Naive thymus-derived CD4-positive, alpha-beta T cell (primary cell): Measurements from ENCODE around the gene AKAP13. TPM values are rescaled to one million over a fixed set of nuclear protein-coding genes. Genes with fewer than 3 reads are reported as not detected.

Experiments
- ATAC-seq: fragments of 150-1000 bp; cut with Tn5 transposase; 2 replicates; pipeline ENCODE4 v1.10.0; 2021; ENCODE audit warnings: mild to moderate bottlenecking, moderate library complexity
- CTCF ChIA-PET: fragments of 350-600 bp; sonication (Branson Sonifier 250); formaldehyde crosslinking; loops from one replicate; lab custom pipeline; 2021; ENCODE audit warnings: antibody characterized with exemption; lab: Charles Lee
- POLR2A ChIA-PET: fragments of 350-600 bp; sonication (Branson Sonifier 250); formaldehyde crosslinking; loops from one replicate; lab custom pipeline; 2021; ENCODE audit warnings: antibody characterized with exemption, inconsistent platforms; lab: Charles Lee
- DNase-seq, 9 donors: peaks; one replicate each; pipeline versions ENCODE4 v3.0.0 to v3.0.0-alpha.2; 2020 to 2022; ENCODE audit warnings: mixed read lengths in 1 of 9
- H3K27ac ChIP-seq: one replicate; pipeline ENCODE4 v1.7.0; 2013; ENCODE audit warnings: mild to moderate bottlenecking, low read depth, low read length, moderate library complexity
- H3K27me3 ChIP-seq, 2 donors: one replicate each; pipeline ENCODE4 v1.7.0; 2013; ENCODE audit warnings: low read length in 2 of 2, mild to moderate bottlenecking in 2 of 2, moderate library complexity in 2 of 2; ENCODE audit not compliant: control insufficient read depth in 2 of 2, insufficient read depth in 2 of 2
- H3K36me3 ChIP-seq, 3 experiments: 1 replicate in 2 of 3; 2 replicates in 1 of 3; pipeline ENCODE4 v1.7.0; 2013; ENCODE audit warnings: low read length in 3 of 3, mild to moderate bottlenecking in 3 of 3, moderate library complexity in 1 of 3; ENCODE audit not compliant: insufficient read depth in 3 of 3, control insufficient read depth in 2 of 3
- H3K4me1 ChIP-seq, 2 donors: one replicate each; pipeline ENCODE4 v1.7.0; 2013; ENCODE audit warnings: low read length in 2 of 2, mild to moderate bottlenecking in 2 of 2, moderate library complexity in 1 of 2; ENCODE audit not compliant: control insufficient read depth in 2 of 2, insufficient read depth in 2 of 2
- H3K4me3 ChIP-seq: 2 replicates; pipeline ENCODE4 v1.7.0; 2013; ENCODE audit warnings: mild to moderate bottlenecking, low read length
- H3K9me3 ChIP-seq, 3 experiments: 1 replicate in 2 of 3; 2 replicates in 1 of 3; pipeline ENCODE4 v1.7.0; 2013; ENCODE audit warnings: low read length in 3 of 3; ENCODE audit not compliant: control insufficient read depth in 2 of 3
- H3K27ac Mint-ChIP-seq, 9 donors: one replicate each; pipeline ENCODE4 v1.8.0; 2020 to 2022; ENCODE audit warnings: mixed read lengths in 9 of 9, mild to moderate bottlenecking in 8 of 9, moderate library complexity in 5 of 9, inconsistent platforms in 2 of 9
- H3K27me3 Mint-ChIP-seq, 5 donors: one replicate each; pipeline ENCODE4 v1.8.0; 2021 to 2022; ENCODE audit warnings: mixed read lengths in 5 of 5, mild to moderate bottlenecking in 1 of 5
- H3K36me3 Mint-ChIP-seq, 5 donors: one replicate each; pipeline ENCODE4 v1.8.0; 2020 to 2022; ENCODE audit warnings: mixed read lengths in 5 of 5, mild to moderate bottlenecking in 3 of 5, inconsistent platforms in 1 of 5
- H3K4me1 Mint-ChIP-seq, 7 donors: one replicate each; pipeline ENCODE4 v1.8.0; 2020 to 2022; ENCODE audit warnings: mixed read lengths in 7 of 7, mild to moderate bottlenecking in 3 of 7, inconsistent platforms in 1 of 7
- H3K4me3 Mint-ChIP-seq, 10 donors: one replicate each; pipeline ENCODE4 v1.8.0; 2020 to 2022; ENCODE audit warnings: mild to moderate bottlenecking in 10 of 10, mixed read lengths in 10 of 10, moderate library complexity in 6 of 10, inconsistent platforms in 2 of 10
- H3K9me3 Mint-ChIP-seq, 11 donors: one replicate each; pipeline ENCODE4 v1.8.0; 2020 to 2022; ENCODE audit warnings: mixed read lengths in 11 of 11, mild to moderate bottlenecking in 4 of 11, inconsistent platforms in 1 of 11, moderate library complexity in 1 of 11
- intact Hi-C, 2 donors: fragments of 100-400 bp; cut with micrococcal nuclease; formaldehyde crosslinking; loops; one replicate each; pipeline ENCODE4 v1.15.1; 2023
- polyA plus RNA-seq, 2 donors: library from polyadenylated mRNA; unstranded; fragments of 300-500 nt; fragmentation: Illumina TruSeq; gene quantifications; one replicate each; pipeline ENCODE4 v1.2.3, GENCODE V29; 2021
- total RNA-seq, 6 experiments: library from RNA in 5 of 6; stranded (reverse) in 5 of 6; gene quantifications; 1 replicate in 5 of 6; 2 replicates in 1 of 6; pipeline ENCODE4 v1.2.3 and lab custom pipeline; 2021 to 2026

Gene AKAP13
- total and polyA plus RNA-seq, 7 experiments from 2014 or later = 108 to 400 (median 231) TPM

GRCh38 chr15:85493260-85493659 is 112.9 kb downstream of the AKAP13 start:
- POLR2A ChIA-PET = no interaction called here
- ATAC-seq = no peak

GRCh38 chr15:85494048-85494777 is 113.8 kb downstream of the AKAP13 start:
- ChIA-PET POLR2A (no interaction called here), CTCF (no interaction called here)
- Mint-ChIP-seq H3K27ac (peak overlapping the region in 4 of 9 donors; percentile 1 to 64 (median 28)), H3K4me3 (peak overlapping the region in 2 of 10 donors; percentile 16 to 19), H3K27me3 (no peaks in the 10 kb centered on the region), H3K4me1 (peaks cover 36 to 91% (median 79%) of the 10 kb centered on the region in 7 donors), H3K9me3 (no peaks in the 10 kb centered on the region), H3K36me3 (peaks cover 0 to 5% (median 0%) of the 10 kb centered on the region in 5 donors)
- Histone ChIP-seq H3K9me3 (no peaks in the 10 kb centered on the region), H3K27ac (no peak overlapping the region), H3K4me1 (peaks cover 9 to 18% of the 10 kb centered on the region in 2 donors), H3K36me3 (no peaks in the 10 kb centered on the region), H3K4me3 (no peak overlapping the region), H3K27me3 (no peaks in the 10 kb centered on the region)
- intact Hi-C loops = no loop called here
- peak; percentile 74 for ATAC-seq
- peak in 2 of 9 donors; percentile 13 to 35 for DNase-seq

More at GRCh38 chr15:85493260-85493659, 112.9 kb downstream of the AKAP13 start:
- H3K36me3 ChIP-seq = no peaks in the 10 kb centered on the region
- Mint-ChIP-seq H3K27me3 (no peaks in the 10 kb centered on the region), H3K9me3 (no peaks in the 10 kb centered on the region), H3K4me3 (no peak overlapping the region), H3K27ac (no peak overlapping the region), H3K36me3 (peaks cover 0 to 9% (median 2%) of the 10 kb centered on the region in 5 donors), H3K4me1 (peaks cover 35 to 91% (median 79%) of the 10 kb centered on the region in 7 donors)
- DNase-seq = no peak
- intact Hi-C loops = no loop called here
- H3K9me3 ChIP-seq = no peaks in the 10 kb centered on the region
- CTCF ChIA-PET = no interaction called here
- no peaks in the 10 kb centered on the region for H3K27me3 ChIP-seq
- H3K4me3 ChIP-seq = no peak overlapping the region
- H3K27ac ChIP-seq = no peak overlapping the region
- peaks cover 13 to 17% of the 10 kb centered on the region in 2 donors for H3K4me1 ChIP-seq

- Histone ChIP-seq H3K4me3 (no peak overlapping the region), H3K27ac (no peak overlapping the region), H3K36me3 (no peaks in the 10 kb centered on the region), H3K4me1 (peaks cover 4 to 22% of the 10 kb centered on the region in 2 donors), H3K27me3 (no peaks in the 10 kb centered on the region), H3K9me3 (no peaks in the 10 kb centered on the region)
- ChIA-PET CTCF (no interaction called here), POLR2A (no interaction called here)
- H3K27ac Mint-ChIP-seq = peak overlapping the region in 1 of 9 donors; percentile 1
- peaks cover 38 to 91% (median 79%) of the 10 kb centered on the region in 7 donors for H3K4me1 Mint-ChIP-seq
- intact Hi-C loops = no loop called here
- H3K36me3 Mint-ChIP-seq = peaks cover 0 to 3% (median 0%) of the 10 kb centered on the region in 5 donors
- ATAC-seq = no peak
- no peak for DNase-seq
- H3K4me3 Mint-ChIP-seq = no peak overlapping the region
- no peaks in the 10 kb centered on the region for H3K27me3 Mint-ChIP-seq
- H3K9me3 Mint-ChIP-seq = no peaks in the 10 kb centered on the region
Observed at GRCh38 chr15:85495096-85495495, 114.7 kb downstream of the AKAP13 start.

- Mint-ChIP-seq H3K27ac (no peak overlapping the region), H3K9me3 (no peaks in the 10 kb centered on the region), H3K4me3 (no peak overlapping the region), H3K4me1 (peaks cover 37 to 91% (median 79%) of the 10 kb centered on the region in 7 donors), H3K36me3 (peaks cover 0 to 3% (median 0%) of the 10 kb centered on the region in 5 donors), H3K27me3 (no peaks in the 10 kb centered on the region)
- Histone ChIP-seq H3K27me3 (no peaks in the 10 kb centered on the region), H3K36me3 (no peaks in the 10 kb centered on the region), H3K4me1 (peaks cover 5 to 22% of the 10 kb centered on the region in 2 donors), H3K4me3 (no peak overlapping the region), H3K9me3 (no peaks in the 10 kb centered on the region), H3K27ac (no peak overlapping the region)
- ChIA-PET CTCF (no interaction called here), POLR2A (no interaction called here)
- DNase-seq (no peak), ATAC-seq (no peak)
- intact Hi-C loops = no loop called here
Observed at GRCh38 chr15:85495544-85495943, 115.1 kb downstream of the AKAP13 start.

GRCh38 chr15:85496151-85496550 is 115.7 kb downstream of the AKAP13 start:
- H3K4me3 Mint-ChIP-seq = no peak overlapping the region
- peaks cover 0 to 3% (median 0%) of the 10 kb centered on the region in 5 donors for H3K36me3 Mint-ChIP-seq
- peak overlapping the region in 1 of 9 donors; percentile 17 for H3K27ac Mint-ChIP-seq
- no peak overlapping the region for H3K4me3 ChIP-seq
- H3K36me3 ChIP-seq = no peaks in the 10 kb centered on the region
- no peak overlapping the region for H3K27ac ChIP-seq
- ChIA-PET CTCF (no interaction called here), POLR2A (no interaction called here)
- no peak for DNase-seq
- H3K27me3 Mint-ChIP-seq = no peaks in the 10 kb centered on the region
- no peaks in the 10 kb centered on the region for H3K9me3 ChIP-seq
- peaks cover 5 to 22% of the 10 kb centered on the region in 2 donors for H3K4me1 ChIP-seq
- no peaks in the 10 kb centered on the region for H3K27me3 ChIP-seq
- peaks cover 39 to 91% (median 80%) of the 10 kb centered on the region in 7 donors for H3K4me1 Mint-ChIP-seq
- no peak for ATAC-seq
- no peaks in the 10 kb centered on the region for H3K9me3 Mint-ChIP-seq
- intact Hi-C loops = no loop called here

- Histone ChIP-seq H3K9me3 (no peaks in the 10 kb centered on the region), H3K4me1 (peaks cover 5 to 23% of the 10 kb centered on the region in 2 donors), H3K27me3 (no peaks in the 10 kb centered on the region), H3K27ac (no peak overlapping the region), H3K4me3 (no peak overlapping the region), H3K36me3 (no peaks in the 10 kb centered on the region)
- POLR2A ChIA-PET = no interaction called here
- H3K4me1 Mint-ChIP-seq = peaks cover 41 to 94% (median 85%) of the 10 kb centered on the region in 7 donors
- H3K27me3 Mint-ChIP-seq = no peaks in the 10 kb centered on the region
- H3K9me3 Mint-ChIP-seq = no peaks in the 10 kb centered on the region
- H3K4me3 Mint-ChIP-seq = peak overlapping the region in 2 of 10 donors; percentile 42 to 60
- DNase-seq (no peak), ATAC-seq (no peak)
- CTCF ChIA-PET = interaction anchor here (1.1 kb wide), 1 partner anchor 166 kb away, joined by 3 read pairs; no protein-coding TSS in a partner anchor
- peak overlapping the region in 1 of 9 donors; percentile 3 for H3K27ac Mint-ChIP-seq
- intact Hi-C loops = no loop called here
- H3K36me3 Mint-ChIP-seq = peaks cover 0 to 3% (median 0%) of the 10 kb centered on the region in 5 donors
Observed at GRCh38 chr15:85496551-85497171, 116.3 kb downstream of the AKAP13 start.
